HG03469 (cell line): ENCODE measurements around the gene CRYBG1.
"Not testable (repeated sequence)": the region's sequence is repeated elsewhere in the genome, so short reads cannot be mapped to it uniquely, and the experiment has no call there.

Experiments used
- ATAC-seq: cut with Tn5 transposase; IDR thresholded peaks from one replicate; pipeline ENCODE4 v1.9.1; 2021; ENCODE audit warnings: mild to moderate bottlenecking, moderate library complexity, moderate number of reproducible peaks; ENCODE audit not compliant: unreplicated experiment

The CRYBG1 gene

GRCh38 chr6:106546691-106547414, 186.3 kb downstream of the CRYBG1 start:
- no peak for ATAC-seq

GRCh38 chr6:106547601-106548453, 187.3 kb downstream of the CRYBG1 start:
- ATAC-seq, result no peak

- not testable (repeated sequence) for ATAC-seq
These were observed 188.5 kb downstream of the CRYBG1 start for GRCh38 chr6:106548926-106549455.

- ATAC-seq, result no peak
These were observed 189.0 kb downstream of the CRYBG1 start for GRCh38 chr6:106549521-106549920.

- no peak for ATAC-seq
These were observed 190.6 kb downstream of the CRYBG1 start for GRCh38 chr6:106551155-106551554.

- no peak for ATAC-seq
These were observed 192.9 kb downstream of the CRYBG1 start for GRCh38 chr6:106553440-106553839.

- no peak for ATAC-seq
These were observed 195.2 kb downstream of the CRYBG1 start for GRCh38 chr6:106555767-106556166.

- ATAC-seq, result no peak
These were observed 195.9 kb downstream of the CRYBG1 start for GRCh38 chr6:106556368-106556960.

GRCh38 chr6:106557837-106558236, 197.3 kb downstream of the CRYBG1 start:
- ATAC-seq, result no peak

GRCh38 chr6:106558364-106558763, 197.8 kb downstream of the CRYBG1 start:
- no peak for ATAC-seq

GRCh38 chr6:106559659-106560058, 199.1 kb downstream of the CRYBG1 start:
- ATAC-seq, result not testable (repeated sequence)

- no peak for ATAC-seq
These were observed 200.6 kb downstream of the CRYBG1 start for GRCh38 chr6:106560996-106561685.

GRCh38 chr6:106561686-106562405, 201.3 kb downstream of the CRYBG1 start:
- ATAC-seq, result no peak

- no peak for ATAC-seq
These were observed 203.1 kb downstream of the CRYBG1 start for GRCh38 chr6:106563614-106564013.

- ATAC-seq, result no peak
These were observed 204.0 kb downstream of the CRYBG1 start for GRCh38 chr6:106564476-106564875.

GRCh38 chr6:106568530-106568929, 208.0 kb downstream of the CRYBG1 start:
- no peak for ATAC-seq

- ATAC-seq, result no peak
These were observed 208.9 kb downstream of the CRYBG1 start for GRCh38 chr6:106569428-106569827.

- no peak for ATAC-seq
These were observed 211.9 kb downstream of the CRYBG1 start for GRCh38 chr6:106572436-106572835.

- no peak for ATAC-seq
These were observed 212.5 kb downstream of the CRYBG1 start for GRCh38 chr6:106572875-106573585.
